GM19035 (cell line): ENCODE measurements around the gene CRTC1.

ENCODE experiments used
- ATAC-seq: cut with Tn5 transposase; IDR thresholded peaks from one replicate; pipeline ENCODE4 v1.9.1; 2021; ENCODE audit not compliant: unreplicated experiment

Gene CRTC1

GRCh38 chr19:18743784-18744418 is 60.4 kb downstream of the CRTC1 start:
- ATAC-seq, result no peak

- no peak for ATAC-seq
Observed at GRCh38 chr19:18745012-18745735, 61.7 kb downstream of the CRTC1 start.

- ATAC-seq, result no peak
Observed at GRCh38 chr19:18745931-18746330, 62.5 kb downstream of the CRTC1 start.

- ATAC-seq, result no peak
Observed at GRCh38 chr19:18746401-18747325, 63.2 kb downstream of the CRTC1 start.

GRCh38 chr19:18749362-18750231 is 66.1 kb downstream of the CRTC1 start:
- ATAC-seq, result no peak

- no peak for ATAC-seq
Observed at GRCh38 chr19:18750295-18750970, 67.0 kb downstream of the CRTC1 start.

GRCh38 chr19:18751571-18751970 is 68.1 kb downstream of the CRTC1 start:
- no peak for ATAC-seq

GRCh38 chr19:18754501-18754900 is 71.0 kb downstream of the CRTC1 start:
- ATAC-seq, result no peak

GRCh38 chr19:18756896-18757295 is 73.4 kb downstream of the CRTC1 start:
- no peak for ATAC-seq

- no peak for ATAC-seq
Observed at GRCh38 chr19:18759304-18759994, 76.0 kb downstream of the CRTC1 start.

GRCh38 chr19:18759995-18760426 is 76.5 kb downstream of the CRTC1 start:
- ATAC-seq, result no peak

- no peak for ATAC-seq
Observed at GRCh38 chr19:18760440-18761383, 77.2 kb downstream of the CRTC1 start.

- ATAC-seq, result no peak
Observed at GRCh38 chr19:18761531-18762110, 78.1 kb downstream of the CRTC1 start.

- no peak for ATAC-seq
Observed at GRCh38 chr19:18762125-18763023, 78.9 kb downstream of the CRTC1 start.

GRCh38 chr19:18763674-18764590 is 80.5 kb downstream of the CRTC1 start:
- ATAC-seq, result no peak

- no peak for ATAC-seq
Observed at GRCh38 chr19:18764591-18765051, 81.1 kb downstream of the CRTC1 start.
